Measurements from ENCODE around the gene NFE2L3.
"Not testable (repeated sequence)": the region's sequence is repeated elsewhere in the genome, so short reads cannot be mapped to it uniquely, and the experiment has no call there.

The NFE2L3 gene

DNA sequence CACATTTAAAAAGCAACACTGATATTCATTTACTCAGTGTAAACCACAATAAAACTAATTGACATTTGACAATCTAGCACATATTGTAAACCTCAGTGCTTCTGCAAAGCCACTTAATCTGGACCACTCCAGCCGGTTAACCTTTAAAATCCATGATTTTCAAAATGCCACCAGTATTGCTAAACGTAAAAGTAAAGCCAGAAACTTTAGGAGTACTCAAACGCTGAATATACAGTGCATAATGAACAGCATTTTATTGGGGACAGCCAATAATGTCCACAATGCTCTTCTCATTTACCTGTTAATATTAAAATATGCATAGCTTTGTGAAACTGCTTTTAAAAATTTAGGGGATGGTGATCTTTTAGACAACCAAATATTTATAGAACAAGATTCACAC, 37.7 kb downstream of the NFE2L3 start:
- TF ChIP-seq, protein P1, sequence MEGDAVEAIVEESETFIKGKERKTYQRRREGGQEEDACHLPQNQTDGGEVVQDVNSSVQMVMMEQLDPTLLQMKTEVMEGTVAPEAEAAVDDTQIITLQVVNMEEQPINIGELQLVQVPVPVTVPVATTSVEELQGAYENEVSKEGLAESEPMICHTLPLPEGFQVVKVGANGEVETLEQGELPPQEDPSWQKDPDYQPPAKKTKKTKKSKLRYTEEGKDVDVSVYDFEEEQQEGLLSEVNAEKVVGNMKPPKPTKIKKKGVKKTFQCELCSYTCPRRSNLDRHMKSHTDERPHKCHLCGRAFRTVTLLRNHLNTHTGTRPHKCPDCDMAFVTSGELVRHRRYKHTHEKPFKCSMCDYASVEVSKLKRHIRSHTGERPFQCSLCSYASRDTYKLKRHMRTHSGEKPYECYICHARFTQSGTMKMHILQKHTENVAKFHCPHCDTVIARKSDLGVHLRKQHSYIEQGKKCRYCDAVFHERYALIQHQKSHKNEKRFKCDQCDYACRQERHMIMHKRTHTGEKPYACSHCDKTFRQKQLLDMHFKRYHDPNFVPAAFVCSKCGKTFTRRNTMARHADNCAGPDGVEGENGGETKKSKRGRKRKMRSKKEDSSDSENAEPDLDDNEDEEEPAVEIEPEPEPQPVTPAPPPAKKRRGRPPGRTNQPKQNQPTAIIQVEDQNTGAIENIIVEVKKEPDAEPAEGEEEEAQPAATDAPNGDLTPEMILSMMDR (IDR thresholded peaks at IDR 0.05; ENCODE audit: insufficient read depth, missing control alignments) = no peak
- DNase-seq (ENCODE audit: insufficient read length, low spot score) (no peak), FAIRE-seq (no peak)

DNA sequence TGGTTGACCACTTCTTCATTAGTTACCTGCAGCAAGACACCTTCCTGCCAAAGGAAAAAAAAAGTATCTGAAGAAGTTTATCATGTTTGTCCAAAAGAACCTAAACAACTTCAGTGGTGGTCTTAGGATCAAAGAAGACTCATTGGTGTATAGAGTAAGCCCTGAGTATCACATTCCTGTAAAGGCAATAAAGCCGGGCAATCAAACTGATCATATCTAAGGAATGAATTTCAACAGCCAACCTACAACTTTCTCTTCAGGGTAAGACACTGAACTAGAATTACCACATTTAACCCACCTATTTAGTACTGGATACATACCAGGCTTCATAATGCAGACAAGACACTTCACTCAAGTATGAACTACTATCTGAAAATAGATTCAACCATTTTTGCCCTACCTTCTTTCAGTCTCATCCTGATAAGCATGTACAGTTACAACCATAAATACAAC, 38.4 kb downstream of the NFE2L3 start:
- DNase-seq (ENCODE audit: insufficient read length, low spot score) (no peak), FAIRE-seq (no peak)
- TF ChIP-seq, protein P1 (IDR thresholded peaks at IDR 0.05; ENCODE audit: insufficient read depth, missing control alignments) = no peak

DNA sequence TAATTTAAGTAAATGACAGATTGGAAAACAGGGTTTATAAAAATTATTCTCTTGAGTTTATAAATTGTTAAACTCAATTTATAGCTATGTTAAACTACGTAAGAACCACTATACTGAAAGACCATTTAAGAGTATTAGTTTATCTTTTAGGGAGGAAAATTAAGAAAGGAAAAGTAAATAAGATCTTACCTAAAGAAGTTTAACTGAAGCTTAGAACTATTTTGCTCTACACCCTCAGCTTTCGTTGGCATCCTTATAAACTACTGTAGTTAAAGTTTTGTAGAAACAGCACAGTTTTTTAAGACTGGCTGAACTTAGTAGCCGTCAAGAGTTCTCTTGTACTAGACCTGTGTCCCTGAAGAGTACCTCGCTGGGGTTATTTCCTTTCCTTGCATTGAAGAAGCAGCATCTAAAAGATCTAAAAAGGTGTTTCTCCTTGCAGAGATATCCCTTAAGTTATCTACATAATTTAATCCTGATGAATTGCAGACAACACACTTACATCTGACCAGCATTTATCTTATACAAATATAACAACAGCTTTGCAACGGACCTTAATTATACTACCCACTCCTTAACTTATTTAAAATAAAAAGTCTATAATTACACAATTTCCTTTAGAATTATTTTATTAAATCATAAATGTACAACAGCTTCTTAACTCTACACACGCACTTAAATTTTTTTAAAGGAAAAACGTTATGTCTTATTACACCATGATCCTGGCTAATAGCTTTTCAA, 39.4 kb downstream of the NFE2L3 start:
- FAIRE-seq (no peak), DNase-seq (ENCODE audit: insufficient read length, low spot score) (no peak)
- TF ChIP-seq, protein P1 (IDR thresholded peaks at IDR 0.05; ENCODE audit: insufficient read depth, missing control alignments) = no peak

DNA sequence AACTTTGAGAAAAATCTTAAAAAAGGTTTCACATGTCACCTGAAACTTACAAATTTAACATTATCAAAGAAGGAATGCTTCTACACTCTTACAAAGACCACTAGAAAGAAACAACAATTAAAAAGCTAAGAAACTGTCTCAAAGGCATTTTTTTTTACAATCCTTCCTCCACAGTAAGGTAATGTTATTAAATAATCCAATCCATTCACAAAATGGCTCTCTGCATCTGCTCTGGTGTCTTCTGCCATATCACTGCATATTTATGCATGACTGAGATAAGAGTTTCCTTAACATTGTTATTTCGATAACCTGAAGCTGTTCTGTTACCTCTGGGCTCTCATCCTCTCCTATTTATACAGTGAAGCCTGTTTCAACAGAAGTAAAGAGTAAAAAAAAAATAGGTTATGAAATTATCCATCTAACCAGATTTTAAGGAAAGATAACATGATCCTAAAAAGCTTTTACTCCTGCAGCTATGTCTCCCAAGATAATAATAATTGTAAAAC, 40.0 kb downstream of the NFE2L3 start:
- no peak for FAIRE-seq

DNA sequence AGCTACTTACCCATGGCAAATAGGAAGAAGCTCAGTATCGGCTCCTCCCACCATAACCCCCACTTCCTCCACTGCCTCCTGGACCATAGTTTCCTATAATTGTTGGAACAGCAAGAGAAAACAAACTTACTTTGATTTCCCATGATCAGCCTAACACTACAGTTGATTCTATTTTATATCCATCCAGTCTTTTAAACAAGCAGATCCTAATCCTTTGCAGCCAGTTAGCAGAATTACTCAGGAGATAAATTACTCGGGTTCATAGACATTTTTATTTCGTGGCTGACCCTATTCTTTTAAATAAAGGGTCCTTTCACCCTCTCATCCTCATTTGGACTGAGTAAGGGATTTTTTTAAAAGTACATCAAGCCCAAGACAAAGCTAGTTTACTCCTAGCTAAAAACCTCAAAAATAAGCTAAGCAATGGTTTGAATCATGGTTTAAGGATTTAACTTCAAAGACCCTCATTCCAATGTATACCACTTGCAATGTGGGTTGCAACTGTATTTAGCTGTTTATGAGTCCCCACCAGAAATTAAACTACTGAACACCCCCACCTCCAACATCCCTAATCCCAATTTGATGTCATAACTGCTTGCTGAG, 40.6 kb downstream of the NFE2L3 start:
- TF ChIP-seq, protein P1 (IDR thresholded peaks at IDR 0.05; ENCODE audit: insufficient read depth, missing control alignments) = no peak
- DNase-seq (ENCODE audit: insufficient read length, low spot score) (no peak), FAIRE-seq (no peak)

More for the DNA sequence above, 40.0 kb downstream of the NFE2L3 start:
- TF ChIP-seq, protein P1 (IDR thresholded peaks at IDR 0.05; ENCODE audit: insufficient read depth, missing control alignments) = no peak
- DNase-seq (ENCODE audit: insufficient read length, low spot score) = no peak

DNA sequence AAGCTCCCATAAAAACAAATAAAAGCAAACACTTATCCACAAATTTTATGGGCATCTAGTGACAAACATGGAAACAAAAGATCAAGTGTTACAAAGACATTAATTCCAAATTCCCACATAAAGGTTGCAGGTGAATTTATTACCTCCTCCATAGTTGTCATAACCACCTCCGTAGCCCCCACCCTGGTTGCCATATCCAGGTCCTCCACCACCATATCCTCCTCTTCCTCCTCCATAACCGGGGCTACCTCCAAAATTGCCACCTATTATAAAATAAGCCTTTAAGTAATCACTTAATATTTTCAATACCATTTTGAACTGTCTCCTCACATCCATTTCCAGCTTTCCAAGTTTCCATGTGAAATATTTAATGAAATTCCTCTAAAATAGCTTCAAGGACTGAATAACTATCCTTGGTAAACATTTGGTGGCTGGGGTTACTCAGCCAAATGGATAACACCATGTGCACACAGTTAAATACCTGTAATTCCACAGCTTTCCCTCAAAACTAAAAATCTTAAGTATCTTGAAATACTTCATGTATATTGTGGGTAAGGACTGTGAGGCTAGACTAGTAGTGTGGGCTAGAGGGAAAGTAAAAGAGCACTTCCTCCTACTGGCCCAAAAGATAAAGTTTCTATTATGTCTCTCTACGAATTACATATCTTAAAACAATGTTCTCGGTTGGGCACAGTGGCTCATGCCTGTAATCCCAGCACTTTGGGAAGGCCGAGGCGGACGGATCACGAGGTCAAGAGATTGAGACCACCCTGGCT, 41.6 kb downstream of the NFE2L3 start:
- no peak for FAIRE-seq
- TF ChIP-seq, protein P1 (IDR thresholded peaks at IDR 0.05; ENCODE audit: insufficient read depth, missing control alignments) = no peak
- no peak for DNase-seq (ENCODE audit: insufficient read length, low spot score)

DNA sequence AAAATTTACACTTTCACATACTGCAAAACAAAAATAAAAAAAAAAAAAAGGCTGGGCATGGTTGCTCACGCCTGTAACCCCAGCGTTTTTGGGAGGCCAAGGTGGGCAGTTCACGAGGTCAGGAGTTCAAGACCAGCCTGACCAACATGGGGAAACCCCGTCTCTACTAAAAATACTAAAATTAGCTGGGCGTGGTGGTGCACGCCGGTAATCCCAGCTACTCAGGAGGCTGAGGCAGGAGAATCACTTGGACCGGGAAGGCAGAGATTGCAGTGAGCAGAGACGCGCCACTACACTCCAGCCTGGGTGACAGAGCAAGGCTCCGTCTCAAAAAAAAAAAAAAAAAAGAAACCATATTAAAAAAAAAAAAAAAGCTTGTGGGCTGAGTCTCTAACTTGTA, 42.8 kb downstream of the NFE2L3 start:
- DNase-seq (ENCODE audit: insufficient read length, low spot score); FAIRE-seq: not testable (repeated sequence)
